Measurements from ENCODE around the gene LIPC. TPM values are rescaled to one million over a fixed set of nuclear protein-coding genes. Genes with fewer than 3 reads are reported as not detected.

Gene LIPC
- total and polyA plus RNA-seq, 7 donors = 0.01 TPM; not detected in 6

GRCh38 chr15:58478035-58478434, 46.2 kb downstream of the LIPC start:
- H3K27me3 ChIP-seq (ENCODE audit: insufficient read depth in 3 of 3, low read length in 2 of 3) = no peaks in the 10 kb centered on the region
- no peak for ATAC-seq
- no peak overlapping the region for H3K27ac ChIP-seq
- no peaks in the 10 kb centered on the region for H3K4me1 ChIP-seq
- no peaks in the 10 kb centered on the region for H3K36me3 ChIP-seq (ENCODE audit: insufficient read depth in 1 of 2, low read depth in 1 of 2)
- DNase-seq = no peak
- intact Hi-C loops (cut with DNase I) = no loop called here
- TF ChIP-seq, protein P1, sequence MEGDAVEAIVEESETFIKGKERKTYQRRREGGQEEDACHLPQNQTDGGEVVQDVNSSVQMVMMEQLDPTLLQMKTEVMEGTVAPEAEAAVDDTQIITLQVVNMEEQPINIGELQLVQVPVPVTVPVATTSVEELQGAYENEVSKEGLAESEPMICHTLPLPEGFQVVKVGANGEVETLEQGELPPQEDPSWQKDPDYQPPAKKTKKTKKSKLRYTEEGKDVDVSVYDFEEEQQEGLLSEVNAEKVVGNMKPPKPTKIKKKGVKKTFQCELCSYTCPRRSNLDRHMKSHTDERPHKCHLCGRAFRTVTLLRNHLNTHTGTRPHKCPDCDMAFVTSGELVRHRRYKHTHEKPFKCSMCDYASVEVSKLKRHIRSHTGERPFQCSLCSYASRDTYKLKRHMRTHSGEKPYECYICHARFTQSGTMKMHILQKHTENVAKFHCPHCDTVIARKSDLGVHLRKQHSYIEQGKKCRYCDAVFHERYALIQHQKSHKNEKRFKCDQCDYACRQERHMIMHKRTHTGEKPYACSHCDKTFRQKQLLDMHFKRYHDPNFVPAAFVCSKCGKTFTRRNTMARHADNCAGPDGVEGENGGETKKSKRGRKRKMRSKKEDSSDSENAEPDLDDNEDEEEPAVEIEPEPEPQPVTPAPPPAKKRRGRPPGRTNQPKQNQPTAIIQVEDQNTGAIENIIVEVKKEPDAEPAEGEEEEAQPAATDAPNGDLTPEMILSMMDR (IDR thresholded peaks at IDR 0.05) = no peak
- H3K4me3 ChIP-seq = no peak overlapping the region
- WGBS, 3 donors = 88 to 92% (median 90%) methylated on average over 3 of the region's 3 CpGs
- H3K9me3 ChIP-seq = no peaks in the 10 kb centered on the region

DNA sequence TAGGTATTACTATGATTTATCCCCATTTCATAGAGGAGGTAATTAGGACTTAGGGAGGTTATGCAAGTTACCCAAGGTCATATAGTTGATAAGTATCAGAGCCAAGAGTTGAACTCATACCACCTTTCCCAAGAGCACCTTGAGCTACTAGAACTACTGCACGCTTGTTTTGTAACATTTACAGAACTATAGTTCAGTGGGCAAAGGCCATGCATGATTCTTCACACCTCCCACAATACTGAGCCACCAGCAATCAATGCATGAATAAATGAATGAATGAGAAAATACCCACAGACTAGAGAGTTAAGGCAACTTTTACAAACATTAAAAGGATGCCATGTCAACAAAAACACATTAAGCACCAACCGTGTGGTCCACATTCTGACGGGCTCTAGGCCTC, 46.8 kb downstream of the LIPC start:
- no peaks in the 10 kb centered on the region for H3K9me3 ChIP-seq
- no peaks in the 10 kb centered on the region for H3K27me3 ChIP-seq (ENCODE audit: insufficient read depth in 3 of 3, low read length in 2 of 3)
- intact Hi-C loops (cut with DNase I) = no loop called here
- WGBS, 3 donors = 96 to 100% (median 97%) methylated on average over 3 of the region's 3 CpGs
- DNase-seq = no peak
- no peaks in the 10 kb centered on the region for H3K4me1 ChIP-seq
- no peak overlapping the region for H3K4me3 ChIP-seq
- no peak overlapping the region for H3K27ac ChIP-seq
- ATAC-seq = no peak
- H3K36me3 ChIP-seq (ENCODE audit: insufficient read depth in 1 of 2, low read depth in 1 of 2) = no peaks in the 10 kb centered on the region
- TF ChIP-seq, protein P1 (IDR thresholded peaks at IDR 0.05) = no peak

DNA sequence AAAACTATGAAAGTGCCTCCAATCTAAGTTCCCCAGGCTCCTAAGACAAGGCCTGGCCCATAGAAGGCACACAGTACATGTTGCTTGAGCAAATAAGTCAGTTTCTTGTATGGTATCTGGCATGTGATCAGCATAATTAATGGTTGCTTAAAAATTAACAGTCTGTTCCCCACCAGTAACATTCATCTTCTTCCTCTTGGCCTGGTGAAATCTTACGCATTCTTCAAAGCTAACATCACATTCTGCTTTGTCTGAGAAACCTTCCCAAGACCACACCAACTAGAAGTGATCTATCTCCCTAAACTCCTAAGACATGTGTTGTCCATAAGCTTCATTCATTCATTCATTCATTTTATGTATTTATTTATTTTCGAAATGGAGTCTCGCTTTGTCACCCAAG, 48.1 kb downstream of the LIPC start:
- ATAC-seq (no peak), DNase-seq (no peak)
- H3K27me3 ChIP-seq (ENCODE audit: insufficient read depth in 3 of 3, low read length in 2 of 3) = no peaks in the 10 kb centered on the region
- WGBS, 3 donors = 99 to 100% (median 100%) methylated on average over 3 of the region's 3 CpGs
- no peaks in the 10 kb centered on the region for H3K36me3 ChIP-seq (ENCODE audit: insufficient read depth in 1 of 2, low read depth in 1 of 2)
- TF ChIP-seq, protein P1 (IDR thresholded peaks at IDR 0.05) = no peak
- no peak overlapping the region for H3K27ac ChIP-seq
- no peaks in the 10 kb centered on the region for H3K9me3 ChIP-seq
- no peak overlapping the region for H3K4me3 ChIP-seq
- intact Hi-C loops (cut with DNase I) = loop anchor here in 1 of 2 donors (5.0 kb wide), 1 partner anchor 43 kb away; no protein-coding TSS in a partner anchor
- H3K4me1 ChIP-seq = no peaks in the 10 kb centered on the region

- Histone ChIP-seq H3K4me1 (no peaks in the 10 kb centered on the region), H3K27me3 (ENCODE audit: insufficient read depth in 3 of 3, low read length in 2 of 3) (no peaks in the 10 kb centered on the region), H3K4me3 (no peak overlapping the region), H3K36me3 (ENCODE audit: insufficient read depth in 1 of 2, low read depth in 1 of 2) (no peaks in the 10 kb centered on the region), H3K27ac (no peak overlapping the region), H3K9me3 (peaks cover under 1% of the 10 kb centered on the region)
- intact Hi-C loops (cut with DNase I) = loop anchor here in 1 of 2 donors (5.0 kb wide), 1 partner anchor 46 kb away; no protein-coding TSS in a partner anchor
- TF ChIP-seq, protein P1 (IDR thresholded peaks at IDR 0.05) = no peak
- no peak for ATAC-seq
- DNase-seq = no peak
- 36 to 42% (median 39%) methylated on average over 3 of the region's 3 CpGs for WGBS, 3 donors
These were observed 51.6 kb downstream of the LIPC start for GRCh38 chr15:58483376-58483775.
